Muscle of leg (tissue), 11 donors: ENCODE data around the gene STARD3. TPM values are rescaled to one million over a fixed set of nuclear protein-coding genes. Genes with fewer than 3 reads are reported as not detected.

Experiments
- DNase-seq: peaks from one replicate; pipeline ENCODE4 v3.0.0; 2013
- H3K27ac ChIP-seq: one replicate; pipeline ENCODE4 v1.5.1; 2013; ENCODE audit warnings: mild to moderate bottlenecking, low read length, control low read depth
- H3K27me3 ChIP-seq: one replicate; pipeline ENCODE4 v1.6.1; 2013; ENCODE audit warnings: low read length; ENCODE audit not compliant: control insufficient read depth, insufficient read depth
- H3K36me3 ChIP-seq: one replicate; pipeline ENCODE4 v1.6.1; 2013; ENCODE audit warnings: low read length; ENCODE audit not compliant: control insufficient read depth, insufficient read depth
- H3K4me1 ChIP-seq: one replicate; pipeline ENCODE4 v1.6.1; 2013; ENCODE audit warnings: low read length; ENCODE audit not compliant: control insufficient read depth, insufficient read depth
- H3K4me3 ChIP-seq: one replicate; pipeline ENCODE4 v1.5.1; 2013; ENCODE audit warnings: low read length, control low read depth
- H3K9me3 ChIP-seq: replicated peaks from 2 replicates; pipeline ENCODE4 v1.6.1; 2013; ENCODE audit warnings: low read depth, low read length; ENCODE audit not compliant: control insufficient read depth
- WGBS: methylation state at CpG from one replicate; pipeline ENCODE4 v1.1.5; 2013; ENCODE audit warnings: missing lambda C conversion rate; ENCODE audit not compliant: insufficient coverage; 5-methylcytosine and 5-hydroxymethylcytosine counted together
- polyA plus RNA-seq, 8 donors: library from polyadenylated mRNA; unstranded; fragments of 120-200 nt; gene quantifications; one replicate each; pipeline versions ENCODE4 v1.2.1 to v1.2.3, GENCODE V29; 2013; ENCODE audit warnings: inconsistent platforms in 1 of 8, low replicate concordance in 1 of 8; ENCODE audit not compliant: insufficient read length in 8 of 8, insufficient read depth in 1 of 8
- total RNA-seq: library from RNA; stranded (reverse); fragments of 120-200 nt; gene quantifications from one replicate; pipeline ENCODE4 v1.2.4, GENCODE V29; 2013

The STARD3 gene
- total and polyA plus RNA-seq, 9 donors: 12.5 to 41.5 (median 32.5) TPM

DNA sequence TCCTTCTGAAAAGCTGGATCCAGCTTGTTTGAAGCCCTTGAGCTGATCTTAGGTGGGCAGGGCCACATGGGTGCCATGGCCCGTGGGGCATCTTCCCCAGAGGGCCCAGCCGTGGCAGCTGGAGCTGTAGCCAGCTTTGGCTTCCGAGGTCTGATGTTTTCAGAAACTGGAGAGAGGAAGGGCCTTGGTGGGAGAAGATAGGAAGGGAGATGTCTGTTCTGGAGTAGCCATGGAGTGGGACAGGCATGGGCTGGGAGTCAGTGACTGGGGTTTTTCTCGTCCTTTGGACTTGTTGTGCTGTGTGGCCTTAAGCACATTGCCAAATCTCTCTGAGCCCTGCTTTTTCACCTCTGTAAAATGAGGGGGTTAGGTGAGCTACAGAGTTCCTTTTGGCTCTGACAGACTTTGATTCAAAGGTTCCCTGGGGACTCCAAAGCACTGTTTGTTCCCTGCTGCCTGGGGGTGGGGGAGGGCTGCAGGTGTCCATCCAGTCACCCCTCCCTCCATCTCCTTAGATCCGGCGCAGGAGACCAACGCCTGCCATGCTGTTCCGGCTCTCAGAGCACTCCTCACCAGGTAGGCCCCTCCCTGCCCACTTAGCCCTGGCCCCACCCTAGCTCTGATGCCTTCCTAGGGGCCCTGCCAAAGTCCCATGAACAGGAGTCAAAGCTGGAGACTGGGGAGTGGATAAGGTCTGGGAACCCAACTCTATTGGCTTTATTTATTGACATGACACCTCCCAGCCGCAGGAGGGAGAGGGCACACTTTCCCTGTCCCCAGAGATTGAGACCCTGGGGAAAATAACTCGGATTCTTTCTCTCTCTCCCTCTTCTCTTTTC is 8.1 kb upstream of the STARD3 start:
- Histone ChIP-seq H3K36me3 (no peaks in the 10 kb centered on the region), H3K9me3 (no peaks in the 10 kb centered on the region), H3K27ac (no peak overlapping the region), H3K4me1 (peaks cover 14% of the 10 kb centered on the region), H3K27me3 (peaks cover 90% of the 10 kb centered on the region), H3K4me3 (no peak overlapping the region)
- DNase-seq: no peak
- 16% methylated on average over 4 of the region's 10 CpGs for WGBS

DNA sequence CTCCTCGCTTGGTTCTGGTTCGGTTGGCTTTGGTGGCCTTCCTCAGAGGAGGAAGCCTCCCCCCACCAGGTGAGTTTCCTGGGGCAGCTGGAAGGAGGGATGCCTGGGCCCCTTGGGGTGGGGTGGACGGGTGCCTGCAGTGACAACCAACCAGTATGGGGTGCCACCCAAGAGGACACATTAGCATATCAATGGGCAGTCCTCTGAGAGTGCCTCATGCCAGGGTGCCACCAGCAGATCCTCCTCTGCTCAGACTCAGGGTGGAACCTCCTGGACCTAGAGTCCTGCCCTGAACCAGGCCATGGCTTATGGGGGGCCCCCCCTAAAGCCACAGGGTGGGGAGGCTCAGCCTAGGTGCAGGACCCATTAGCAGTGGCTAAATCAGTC is 7.5 kb upstream of the STARD3 start:
- WGBS: 17% methylated on average over 1 of the region's 3 CpGs
- H3K27ac ChIP-seq: no peak overlapping the region
- H3K36me3 ChIP-seq: no peaks in the 10 kb centered on the region
- H3K4me3 ChIP-seq: no peak overlapping the region
- H3K27me3 ChIP-seq: peaks cover 89% of the 10 kb centered on the region
- peaks cover 15% of the 10 kb centered on the region for H3K4me1 ChIP-seq
- H3K9me3 ChIP-seq: no peaks in the 10 kb centered on the region
- DNase-seq: no peak

DNA sequence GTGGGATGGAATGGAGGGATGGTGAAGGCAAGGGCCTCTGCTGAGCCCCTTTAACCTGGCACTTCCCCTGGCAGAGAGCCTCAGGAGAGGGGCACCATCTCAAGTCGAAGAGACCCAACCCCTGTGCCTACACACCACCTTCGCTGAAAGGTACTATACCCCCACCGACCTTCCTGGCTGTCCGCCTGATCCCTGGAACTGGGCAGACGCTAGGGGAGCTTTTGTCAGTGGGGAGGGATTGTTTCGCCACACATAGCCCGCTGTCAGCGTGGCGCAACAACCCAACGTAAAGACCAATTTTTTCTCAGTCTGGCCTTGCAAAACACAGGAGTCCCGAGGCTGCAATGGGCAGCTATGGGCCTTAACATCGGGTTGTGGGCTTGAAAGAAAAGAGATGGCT is 7.0 kb upstream of the STARD3 start:
- WGBS: 62% methylated on average over 9 of the region's 12 CpGs
- Histone ChIP-seq H3K27ac (no peak overlapping the region), H3K4me3 (no peak overlapping the region), H3K9me3 (no peaks in the 10 kb centered on the region), H3K27me3 (peaks cover 85% of the 10 kb centered on the region), H3K36me3 (no peaks in the 10 kb centered on the region), H3K4me1 (peaks cover 18% of the 10 kb centered on the region)
- DNase-seq: no peak

DNA sequence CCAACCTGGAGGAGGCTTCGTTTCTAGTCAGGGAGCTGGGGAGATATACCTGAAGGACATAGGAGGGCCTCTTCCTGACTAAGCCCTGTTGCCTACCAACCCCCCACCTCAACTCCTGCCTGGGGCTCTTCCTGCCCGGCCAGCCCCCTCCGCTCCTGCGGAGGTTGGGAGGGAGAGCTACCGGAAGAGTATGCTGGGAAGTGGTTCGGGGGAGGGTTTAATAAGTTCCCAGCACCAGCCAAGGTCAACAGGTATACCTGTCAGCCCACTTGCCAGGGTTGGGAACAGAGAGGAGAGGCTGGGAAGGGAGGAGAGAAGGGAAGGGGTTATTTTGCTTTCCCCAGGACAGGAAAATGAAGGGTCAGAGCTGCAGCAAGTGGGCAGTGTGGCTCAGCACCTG is 5.5 kb upstream of the STARD3 start:
- Histone ChIP-seq H3K4me3 (no peak overlapping the region), H3K4me1 (peaks cover 20% of the 10 kb centered on the region), H3K9me3 (no peaks in the 10 kb centered on the region), H3K27ac (no peak overlapping the region), H3K36me3 (no peaks in the 10 kb centered on the region), H3K27me3 (peaks cover 70% of the 10 kb centered on the region)
- DNase-seq: no peak
- 0% methylated on average over 2 of the region's 6 CpGs for WGBS

GRCh38 chr17:39632153-39632941 is 4.6 kb upstream of the STARD3 start:
- H3K4me1 ChIP-seq: peaks cover 17% of the 10 kb centered on the region
- WGBS: 43% methylated on average over 12 of the region's 13 CpGs
- no peaks in the 10 kb centered on the region for H3K9me3 ChIP-seq
- no peak overlapping the region for H3K27ac ChIP-seq
- no peak overlapping the region for H3K4me3 ChIP-seq
- DNase-seq: no peak
- peaks cover 61% of the 10 kb centered on the region for H3K27me3 ChIP-seq
- H3K36me3 ChIP-seq: no peaks in the 10 kb centered on the region

- H3K27me3 ChIP-seq: peaks cover 48% of the 10 kb centered on the region
- H3K9me3 ChIP-seq: no peaks in the 10 kb centered on the region
- H3K27ac ChIP-seq: no peak overlapping the region
- no peak overlapping the region for H3K4me3 ChIP-seq
- no peak for DNase-seq
- no peaks in the 10 kb centered on the region for H3K36me3 ChIP-seq
- peaks cover 27% of the 10 kb centered on the region for H3K4me1 ChIP-seq
- 63% methylated on average over 7 of the region's 8 CpGs for WGBS
Measured at GRCh38 chr17:39633570-39634183, 3.3 kb upstream of the STARD3 start.

- H3K9me3 ChIP-seq: no peaks in the 10 kb centered on the region
- peak; percentile 47 for DNase-seq
- WGBS: no CpG with 5 or more reads among the region's 2 CpGs
Measured at GRCh38 chr17:39634384-39634871, 2.5 kb upstream of the STARD3 start.

DNA sequence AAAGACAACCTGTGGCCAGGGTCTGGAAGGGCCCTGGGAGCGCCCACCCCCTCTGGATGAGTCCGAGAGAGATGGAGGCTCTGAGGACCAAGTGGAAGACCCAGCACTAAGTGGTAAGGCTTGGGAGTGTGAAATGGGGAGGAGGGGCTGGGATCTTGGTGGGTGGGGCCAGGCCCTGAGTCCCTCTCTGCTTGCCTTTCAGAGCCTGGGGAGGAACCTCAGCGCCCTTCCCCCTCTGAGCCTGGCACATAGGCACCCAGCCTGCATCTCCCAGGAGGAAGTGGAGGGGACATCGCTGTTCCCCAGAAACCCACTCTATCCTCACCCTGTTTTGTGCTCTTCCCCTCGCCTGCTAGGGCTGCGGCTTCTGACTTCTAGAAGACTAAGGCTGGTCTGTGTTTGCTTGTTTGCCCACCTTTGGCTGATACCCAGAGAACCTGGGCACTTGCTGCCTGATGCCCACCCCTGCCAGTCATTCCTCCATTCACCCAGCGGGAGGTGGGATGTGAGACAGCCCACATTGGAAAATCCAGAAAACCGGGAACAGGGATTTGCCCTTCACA is 1.2 kb upstream of the STARD3 start:
- Histone ChIP-seq H3K4me3 (no peak overlapping the region), H3K27ac (no peak overlapping the region), H3K27me3 (peaks cover 29% of the 10 kb centered on the region), H3K36me3 (peaks cover 6% of the 10 kb centered on the region), H3K4me1 (peaks cover 28% of the 10 kb centered on the region), H3K9me3 (no peaks in the 10 kb centered on the region)
- 83% methylated on average over 3 of the region's 8 CpGs for WGBS
- no peak for DNase-seq

More at GRCh38 chr17:39634384-39634871, 2.5 kb upstream of the STARD3 start:
- H3K4me3 ChIP-seq: no peak overlapping the region
- peaks cover 40% of the 10 kb centered on the region for H3K27me3 ChIP-seq
- peaks cover under 1% of the 10 kb centered on the region for H3K36me3 ChIP-seq
- no peak overlapping the region for H3K27ac ChIP-seq
- peaks cover 28% of the 10 kb centered on the region for H3K4me1 ChIP-seq

- Histone ChIP-seq H3K27ac (peak overlapping the region; percentile 90), H3K4me3 (peak overlapping the region; percentile 95), H3K27me3 (peaks cover 21% of the 10 kb centered on the region), H3K4me1 (peaks cover 28% of the 10 kb centered on the region), H3K36me3 (peaks cover 6% of the 10 kb centered on the region), H3K9me3 (no peaks in the 10 kb centered on the region)
- no peak for DNase-seq
- WGBS: 30% methylated on average over 2 of the region's 6 CpGs
Measured at GRCh38 chr17:39636587-39636926, 387 bp upstream of the STARD3 start.

GRCh38 chr17:39638317-39638716 is 1.4 kb downstream of the STARD3 start:
- Histone ChIP-seq H3K4me3 (peak overlapping the region; percentile 95), H3K9me3 (no peaks in the 10 kb centered on the region), H3K36me3 (peaks cover 11% of the 10 kb centered on the region), H3K27ac (no peak overlapping the region), H3K27me3 (peaks cover 4% of the 10 kb centered on the region), H3K4me1 (peaks cover 28% of the 10 kb centered on the region)
- DNase-seq: no peak
- WGBS: 87% methylated on average over 7 of the region's 7 CpGs
